Fibroblast of mammary gland (primary cell): ENCODE measurements around the gene NOL4L.

Experiments
- DNase-seq: peaks from one replicate; pipeline ENCODE4 v3.0.0-alpha.2; 2010; ENCODE audit warnings: low read depth
- H3K4me3 ChIP-seq: 2 replicates; pipeline ENCODE4 v1.5.1; 2011; ENCODE audit warnings: low read depth, mild to moderate bottlenecking, low read length, moderate library complexity; ENCODE audit not compliant: control insufficient read depth
- CTCF ChIP-seq: conservative IDR thresholded peaks from 2 replicates; pipeline ENCODE4 v1.5.1; 2011; ENCODE audit warnings: low read depth, low read length, inconsistent platforms; ENCODE audit not compliant: control insufficient read depth, insufficient read depth

Gene NOL4L

GRCh38 chr20:32519381-32519730 is 65.8 kb downstream of the NOL4L start:
- no peak overlapping the region for H3K4me3 ChIP-seq
- DNase-seq, result no peak
- no peak for TF ChIP-seq CTCF

- TF ChIP-seq CTCF, result no peak
- DNase-seq, result peak; percentile 5
- H3K4me3 ChIP-seq, result no peak overlapping the region
Measured at GRCh38 chr20:32518593-32519380, 66.3 kb downstream of the NOL4L start.

GRCh38 chr20:32517914-32518592 is 67.1 kb downstream of the NOL4L start:
- no peak for DNase-seq
- no peak overlapping the region for H3K4me3 ChIP-seq
- no peak for TF ChIP-seq CTCF

DNA sequence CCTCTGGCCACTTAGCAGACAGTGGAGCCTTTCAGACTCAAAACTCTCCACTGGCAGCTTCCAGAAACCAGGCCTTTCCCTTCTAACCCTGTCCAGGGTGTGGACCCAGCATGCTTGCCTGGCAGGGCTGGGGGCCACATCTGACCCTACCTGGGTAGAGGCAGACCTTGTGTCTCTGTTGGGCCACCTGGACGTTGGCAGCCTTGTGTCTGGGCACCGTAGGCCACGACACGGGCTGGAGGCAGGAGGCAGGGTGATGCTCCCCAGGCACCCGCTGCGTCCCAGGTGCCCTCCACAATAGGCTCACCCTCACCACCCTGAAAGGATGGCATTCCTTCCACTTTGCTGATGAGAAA is 67.6 kb downstream of the NOL4L start:
- no peak overlapping the region for H3K4me3 ChIP-seq
- DNase-seq, result no peak
- no peak for TF ChIP-seq CTCF

DNA sequence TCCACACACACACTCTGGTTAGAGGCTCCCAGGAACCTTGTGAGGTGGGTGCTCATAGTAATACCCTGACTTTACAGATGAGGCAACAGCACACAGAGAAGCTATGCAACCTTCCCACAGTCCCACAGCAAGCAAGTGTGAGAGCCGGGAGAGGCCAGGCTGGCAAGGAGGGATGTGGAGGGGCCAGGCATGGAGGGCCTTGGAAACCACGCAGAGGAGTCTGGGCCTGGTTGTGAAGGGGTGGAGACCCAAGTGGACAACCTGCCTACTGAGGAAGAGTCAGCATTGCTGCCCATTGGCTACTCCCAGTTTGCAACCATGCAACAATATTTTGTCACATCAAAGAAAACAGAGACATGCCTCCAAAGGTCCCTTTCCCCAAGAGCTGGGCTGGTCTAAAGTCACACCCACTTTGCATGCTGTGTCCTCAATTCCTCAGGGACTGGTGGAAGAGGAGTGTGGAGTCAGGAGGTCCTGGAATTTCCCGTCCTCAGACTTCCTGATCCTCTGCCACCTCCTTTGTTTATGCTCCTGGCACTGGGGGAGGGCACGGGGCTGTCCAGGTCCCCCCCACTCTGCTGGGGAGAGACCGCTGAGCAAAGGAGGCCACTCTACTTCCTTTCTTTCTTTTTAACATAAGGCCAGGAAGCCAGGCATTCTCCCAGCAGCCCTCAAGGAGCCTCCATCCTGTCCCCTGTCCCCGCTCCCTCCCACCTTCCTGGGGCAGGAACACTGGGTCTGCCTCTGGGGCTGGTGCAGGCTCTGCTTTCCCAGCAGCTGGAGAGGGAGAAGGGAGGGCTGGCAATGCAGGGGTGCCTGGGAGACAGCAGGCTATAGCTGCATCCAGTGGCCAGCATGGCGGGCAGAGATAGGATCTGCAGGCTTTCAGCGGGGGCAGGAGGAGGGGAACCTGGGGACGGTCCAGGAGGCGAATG is 68.3 kb downstream of the NOL4L start:
- H3K4me3 ChIP-seq, result no peak overlapping the region
- no peak for DNase-seq
- TF ChIP-seq CTCF, result no peak

- DNase-seq, result no peak
- H3K4me3 ChIP-seq, result no peak overlapping the region
- TF ChIP-seq CTCF, result no peak
Measured at GRCh38 chr20:32515631-32516101, 69.5 kb downstream of the NOL4L start.
